Fibroblast of gingiva (primary cell): ENCODE data around the gene ACSL1.
"Not testable (repeated sequence)": the region's sequence is repeated elsewhere in the genome, so short reads cannot be mapped to it uniquely, and the experiment has no call there.

Source experiments
- DNase-seq: peaks from one replicate; pipeline ENCODE4 v3.0.0-alpha.2; 2011; ENCODE audit warnings: low read depth

The ACSL1 gene

GRCh38 chr4:184755278-184755677 is 70.5 kb downstream of the ACSL1 start:
- peak; percentile 45 for DNase-seq

- DNase-seq, result no peak
Observed at GRCh38 chr4:184752496-184753275, 73.1 kb downstream of the ACSL1 start.

GRCh38 chr4:184751585-184751956 is 74.2 kb downstream of the ACSL1 start:
- DNase-seq, result no peak

- DNase-seq, result no peak
Observed at GRCh38 chr4:184750926-184751584, 74.7 kb downstream of the ACSL1 start.

GRCh38 chr4:184748251-184748652 is 77.5 kb downstream of the ACSL1 start:
- no peak for DNase-seq

- no peak for DNase-seq
Observed at GRCh38 chr4:184747034-184747830, 78.5 kb downstream of the ACSL1 start.

GRCh38 chr4:184745831-184746795 is 79.7 kb downstream of the ACSL1 start:
- DNase-seq, result peak; percentile 96

- no peak for DNase-seq
Observed at GRCh38 chr4:184744236-184744635, 81.5 kb downstream of the ACSL1 start.

GRCh38 chr4:184743650-184744049 is 82.1 kb downstream of the ACSL1 start:
- DNase-seq, result no peak

GRCh38 chr4:184741651-184742050 is 84.1 kb downstream of the ACSL1 start:
- DNase-seq, result not testable (repeated sequence)

GRCh38 chr4:184740980-184741391 is 84.8 kb downstream of the ACSL1 start:
- no peak for DNase-seq

- not testable (repeated sequence) for DNase-seq
Observed at GRCh38 chr4:184739575-184739974, 86.2 kb downstream of the ACSL1 start.

GRCh38 chr4:184734758-184735157 is 91.0 kb downstream of the ACSL1 start:
- DNase-seq, result no peak

GRCh38 chr4:184733654-184734524 is 91.9 kb downstream of the ACSL1 start, which contains the start of gene CENPU:
TSS of gene CENPU (minus strand) at chr4:184734096. CDS start at chr4:184734062, 34 bp downstream.
- peak; percentile 98 for DNase-seq

GRCh38 chr4:184732126-184732525 is 93.6 kb downstream of the ACSL1 start:
- DNase-seq, result no peak

GRCh38 chr4:184731056-184731455 is 94.7 kb downstream of the ACSL1 start:
- no peak for DNase-seq

- no peak for DNase-seq
Observed at GRCh38 chr4:184729946-184730345, 95.8 kb downstream of the ACSL1 start.

GRCh38 chr4:184728858-184729257 is 96.9 kb downstream of the ACSL1 start:
- DNase-seq, result no peak

GRCh38 chr4:184727430-184727829 is 98.3 kb downstream of the ACSL1 start:
- DNase-seq, result no peak

GRCh38 chr4:184722798-184723197 is 103.0 kb downstream of the ACSL1 start:
- no peak for DNase-seq
